Esophagus squamous epithelium (tissue), 5 donors: ENCODE results near the gene FAM168A. TPM values are rescaled to one million over a fixed set of nuclear protein-coding genes. Genes with fewer than 3 reads are reported as not detected.
"Not testable (repeated sequence)": the region's sequence is repeated elsewhere in the genome, so short reads cannot be mapped to it uniquely, and the experiment has no call there.

Experiments
- DNase-seq: peaks from one replicate; lab custom pipeline; 2025; lab: John Stamatoyannopoulos, UW
- H3K27ac ChIP-seq, 4 donors: fragments of 200-600 bp; sonication (generic); one replicate each; pipeline ENCODE4 v1.5.1; 2016 to 2019; ENCODE audit warnings: mild to moderate bottlenecking in 1 of 4
- H3K27me3 ChIP-seq, 4 donors: fragments of 200-600 bp; sonication (generic); 1 replicate in 3 of 4; 2 replicates in 1 of 4; pipeline versions ENCODE4 v1.5.1 to v1.6.0; 2017 to 2021; ENCODE audit warnings: antibody characterized with exemption in 1 of 4
- H3K36me3 ChIP-seq, 3 donors: fragments of 200-600 bp; sonication (generic); one replicate each; pipeline ENCODE4 v1.5.1; 2016 to 2019
- H3K4me1 ChIP-seq, 3 donors: fragments of 200-600 bp; sonication (generic); one replicate each; pipeline ENCODE4 v1.5.1; 2017 to 2019
- H3K4me3 ChIP-seq, 4 donors: fragments of 200-600 bp; sonication (generic); 1 replicate in 3 of 4; 2 replicates in 1 of 4; pipeline ENCODE4 v1.5.1; 2016 to 2019; ENCODE audit warnings: mild to moderate bottlenecking in 2 of 4, moderate library complexity in 1 of 4
- H3K9me3 ChIP-seq, 3 donors: fragments of 200-600 bp; sonication (generic); one replicate each; pipeline ENCODE4 v1.5.1; 2016 to 2019
- CTCF ChIP-seq, 6 experiments: fragments of 450-650 bp in 4 of 6; fragments of 200-600 bp in 2 of 6; sonication (generic) in 2 of 6; IDR thresholded peaks; one replicate each; pipeline ENCODE4 v1.5.1; 2016 to 2019; ENCODE audit warnings: antibody characterized with exemption in 6 of 6, mild to moderate bottlenecking in 4 of 6, moderate library complexity in 4 of 6
- POLR2A ChIP-seq, 4 donors: fragments of 450-650 bp; IDR thresholded peaks; one replicate each; pipeline ENCODE4 v1.6.1; 2017; ENCODE audit warnings: antibody characterized with exemption in 4 of 4, mild to moderate bottlenecking in 4 of 4, moderate library complexity in 3 of 4
- WGBS, 2 donors: methylation state at CpG; one replicate each; pipeline ENCODE4 v1.1.5; 2018; 5-methylcytosine and 5-hydroxymethylcytosine counted together
- intact Hi-C: fragments of 100-400 bp; cut with DNase I; formaldehyde crosslinking; loops from one replicate; pipeline ENCODE4 v1.15.0; 2022
- total RNA-seq, 4 donors: library from RNA; depleted of rRNA; stranded (reverse); fragments of >200 nt; gene quantifications; one replicate each; pipeline ENCODE4 v1.1.0, GENCODE V29; 2016
- donor health status: DM: yes; HTN: yes; CAD: no.

The FAM168A gene
- total RNA-seq, 4 donors from 2014 or later = 7.0 to 15.5 (median 12.3) TPM

- H3K27ac ChIP-seq = no peak overlapping the region
- peaks cover 0 to 4% (median 0%) of the 10 kb centered on the region in 3 donors for H3K4me1 ChIP-seq
- WGBS, 2 donors = 89% methylated on average over 1 of the region's 1 CpG
- no peak for DNase-seq
- no peak for TF ChIP-seq CTCF (IDR thresholded peaks at IDR 0.05)
- TF ChIP-seq POLR2A (IDR thresholded peaks at IDR 0.05) = no peak
- intact Hi-C loops = no loop called here
- no peaks in the 10 kb centered on the region for H3K36me3 ChIP-seq
- H3K27me3 ChIP-seq = no peaks in the 10 kb centered on the region
- H3K4me3 ChIP-seq = no peak overlapping the region
- no peaks in the 10 kb centered on the region for H3K9me3 ChIP-seq
Measured at GRCh38 chr11:73585834-73586575, 11.9 kb downstream of the FAM168A start.

GRCh38 chr11:73584831-73585230, 13.1 kb downstream of the FAM168A start:
- TF ChIP-seq POLR2A (IDR thresholded peaks at IDR 0.05) = no peak
- no peak for TF ChIP-seq CTCF (IDR thresholded peaks at IDR 0.05)
- 93 to 94% methylated on average over 3 of the region's 3 CpGs for WGBS, 2 donors
- intact Hi-C loops = no loop called here
- Histone ChIP-seq H3K27ac (no peak overlapping the region), H3K36me3 (no peaks in the 10 kb centered on the region), H3K4me3 (no peak overlapping the region), H3K9me3 (no peaks in the 10 kb centered on the region), H3K27me3 (no peaks in the 10 kb centered on the region), H3K4me1 (no peaks in the 10 kb centered on the region)
- DNase-seq = no peak

GRCh38 chr11:73582653-73583052, 15.3 kb downstream of the FAM168A start:
- WGBS, 2 donors = 88 to 94% methylated on average over 2 to 3 of the region's 3 CpGs
- Histone ChIP-seq H3K4me3 (no peak overlapping the region), H3K4me1 (peaks cover 0 to 6% (median 0%) of the 10 kb centered on the region in 3 donors), H3K27ac (no peak overlapping the region), H3K27me3 (no peaks in the 10 kb centered on the region), H3K9me3 (no peaks in the 10 kb centered on the region), H3K36me3 (no peaks in the 10 kb centered on the region)
- intact Hi-C loops = no loop called here
- DNase-seq = no peak
- TF ChIP-seq POLR2A (IDR thresholded peaks at IDR 0.05) (no peak), CTCF (IDR thresholded peaks at IDR 0.05) (no peak)

- H3K27me3 ChIP-seq, DNase-seq, H3K27ac ChIP-seq, H3K9me3 ChIP-seq, H3K36me3 ChIP-seq, H3K4me3 ChIP-seq, intact Hi-C loops: not testable (repeated sequence)
- 57 to 63% methylated on average over 1 of the region's 1 CpG for WGBS, 2 donors
- peaks cover 0 to 10% (median 0%) of the 10 kb centered on the region in 3 donors for H3K4me1 ChIP-seq
Measured at GRCh38 chr11:73580749-73581148, 17.2 kb downstream of the FAM168A start.

- Histone ChIP-seq H3K4me1 (peaks cover 0 to 10% (median 0%) of the 10 kb centered on the region in 3 donors), H3K36me3 (no peaks in the 10 kb centered on the region), H3K27me3 (no peaks in the 10 kb centered on the region), H3K27ac (no peak overlapping the region), H3K9me3 (no peaks in the 10 kb centered on the region), H3K4me3 (no peak overlapping the region)
- no peak for DNase-seq
- intact Hi-C loops = no loop called here
- WGBS, 2 donors = 87 to 92% methylated on average over 7 to 8 of the region's 8 CpGs
- TF ChIP-seq CTCF (IDR thresholded peaks at IDR 0.05) (no peak), POLR2A (IDR thresholded peaks at IDR 0.05) (no peak)
Measured at GRCh38 chr11:73579641-73580434, 18.1 kb downstream of the FAM168A start.
